HTR-8/SVneo (cell line): ENCODE measurements around the gene SLC39A9.
"Not testable (repeated sequence)": the region's sequence is repeated elsewhere in the genome, so short reads cannot be mapped to it uniquely, and the experiment has no call there.

Source experiments
- DNase-seq: peaks from one replicate; pipeline ENCODE4 v3.0.0; 2011; ENCODE audit warnings: low spot score, mixed read lengths; ENCODE audit not compliant: insufficient read length
- FAIRE-seq: peaks from 2 replicates; lab custom pipeline; 2011; peaks lifted over from hg19 to GRCh38; lab: Jason Lieb, UNC

SLC39A9 gene

GRCh38 chr14:69413483-69413882 is 15.0 kb downstream of the SLC39A9 start:
- FAIRE-seq = no peak
- no peak for DNase-seq

- DNase-seq, FAIRE-seq: not testable (repeated sequence)
These were observed 17.6 kb downstream of the SLC39A9 start for GRCh38 chr14:69416087-69416486.

- FAIRE-seq = no peak
- no peak for DNase-seq
These were observed 24.8 kb downstream of the SLC39A9 start for GRCh38 chr14:69423279-69423678.

- DNase-seq = no peak
- FAIRE-seq = no peak
These were observed 25.8 kb downstream of the SLC39A9 start for GRCh38 chr14:69424149-69424923.

GRCh38 chr14:69427596-69427995 is 29.1 kb downstream of the SLC39A9 start:
- DNase-seq (no peak), FAIRE-seq (peak; percentile 20)

GRCh38 chr14:69428289-69428998 is 30.0 kb downstream of the SLC39A9 start:
- FAIRE-seq = peak; percentile 69
- no peak for DNase-seq

- DNase-seq (no peak), FAIRE-seq (no peak)
These were observed 31.2 kb downstream of the SLC39A9 start for GRCh38 chr14:69429643-69430042.

GRCh38 chr14:69430306-69430939 is 31.9 kb downstream of the SLC39A9 start:
- FAIRE-seq = peak; percentile 57
- no peak for DNase-seq

- DNase-seq (no peak), FAIRE-seq (no peak)
These were observed 33.9 kb downstream of the SLC39A9 start for GRCh38 chr14:69432364-69432763.

- FAIRE-seq (peak; percentile 46), DNase-seq (no peak)
These were observed 41.2 kb downstream of the SLC39A9 start for GRCh38 chr14:69439521-69440270.

GRCh38 chr14:69441948-69442347 is 43.5 kb downstream of the SLC39A9 start:
- FAIRE-seq (peak; percentile 76), DNase-seq (no peak)

GRCh38 chr14:69443296-69443805 is 44.9 kb downstream of the SLC39A9 start:
- FAIRE-seq = peak; percentile 63

GRCh38 chr14:69449216-69449615 is 50.7 kb downstream of the SLC39A9 start:
- FAIRE-seq (peak; percentile 82), DNase-seq (no peak)

More at GRCh38 chr14:69443296-69443805, 44.9 kb downstream of the SLC39A9 start:
- no peak for DNase-seq

GRCh38 chr14:69451941-69452340 is 53.4 kb downstream of the SLC39A9 start:
- FAIRE-seq (peak; percentile 46), DNase-seq (no peak)

- DNase-seq (no peak), FAIRE-seq (peak; percentile 68)
These were observed 59.9 kb downstream of the SLC39A9 start for GRCh38 chr14:69458350-69458749.

GRCh38 chr14:69459122-69459521 is 60.6 kb downstream of the SLC39A9 start:
- FAIRE-seq (peak; percentile 28), DNase-seq (no peak)

GRCh38 chr14:69460093-69460701 is 61.7 kb downstream of the SLC39A9 start:
- peak; percentile 98 for DNase-seq
- FAIRE-seq = peak; percentile 99

- no peak for FAIRE-seq
- no peak for DNase-seq
These were observed 65.9 kb downstream of the SLC39A9 start for GRCh38 chr14:69464379-69464778.

- DNase-seq (peak; percentile 98), FAIRE-seq (peak; percentile 93)
These were observed 66.3 kb downstream of the SLC39A9 start for GRCh38 chr14:69464829-69465228.

GRCh38 chr14:69468949-69469348 is 70.5 kb downstream of the SLC39A9 start:
- FAIRE-seq = peak; percentile 28
- DNase-seq = no peak
